GM18867 (cell line): Measurements from ENCODE around the gene SLC25A39.

Source experiments
- ATAC-seq: cut with Tn5 transposase; IDR thresholded peaks from one replicate; pipeline ENCODE4 v1.9.1; 2021; ENCODE audit warnings: mild to moderate bottlenecking, moderate library complexity; ENCODE audit not compliant: unreplicated experiment

SLC25A39 gene

DNA sequence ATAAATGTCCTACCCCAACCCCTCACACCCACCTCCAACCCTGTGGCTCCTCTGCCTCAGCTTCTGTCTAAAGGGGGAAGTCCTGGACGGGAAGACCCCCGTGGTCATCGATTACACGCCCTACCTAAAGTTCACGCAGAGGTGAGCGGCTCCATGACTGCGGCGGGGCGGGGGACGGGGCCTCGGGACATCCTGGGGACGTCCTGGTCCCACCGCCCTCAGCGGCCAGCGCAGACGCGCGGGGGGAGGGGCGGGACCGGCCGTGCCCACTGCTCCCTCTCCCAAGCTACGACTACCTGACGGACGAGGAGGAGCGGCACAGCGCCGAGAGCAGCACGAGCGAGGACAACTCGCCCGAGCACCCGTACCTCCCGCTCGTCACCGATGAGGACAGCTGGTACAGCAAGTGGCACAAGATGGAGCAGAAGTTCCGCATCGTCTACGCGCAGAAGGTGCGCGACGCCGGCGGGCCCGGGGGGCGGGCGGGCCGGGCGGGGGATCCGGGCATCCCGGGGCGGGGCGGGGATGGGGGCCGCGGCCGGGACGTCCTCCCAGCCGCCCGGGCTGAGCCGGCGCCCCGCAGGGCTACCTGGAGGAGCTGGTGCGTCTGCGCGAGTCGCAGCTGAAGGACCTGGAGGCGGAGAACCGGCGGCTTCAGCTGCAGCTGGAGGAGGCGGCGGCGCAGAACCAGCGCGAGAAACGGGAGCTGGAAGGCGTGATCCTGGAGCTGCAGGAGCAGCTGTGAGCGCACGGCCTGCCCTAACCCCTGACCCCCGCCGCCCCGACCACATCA lies 9.6 kb downstream of the SLC25A39 start:
- no peak for ATAC-seq

DNA sequence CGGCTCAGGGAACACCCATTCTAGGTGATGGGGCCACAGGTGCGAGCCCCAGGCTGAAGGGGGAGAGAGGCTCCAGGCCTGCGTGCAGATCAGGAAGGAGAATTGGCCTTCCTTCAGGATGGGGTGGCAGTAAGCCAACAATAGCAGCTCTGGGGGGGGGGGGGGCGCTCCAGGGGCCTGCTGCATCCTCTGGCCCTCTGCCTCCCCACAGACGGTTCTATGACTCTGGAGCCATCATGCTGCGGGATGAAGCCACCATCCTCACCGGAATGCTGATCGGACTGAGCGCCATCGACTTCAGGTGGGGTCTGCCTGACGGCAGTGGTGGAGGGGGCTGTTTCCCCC lies 10.1 kb downstream of the SLC25A39 start:
- ATAC-seq: no peak

GRCh38 chr17:44314031-44314430 lies 10.6 kb downstream of the SLC25A39 start:
- no peak for ATAC-seq

GRCh38 chr17:44312396-44313104 lies 12.1 kb downstream of the SLC25A39 start:
- ATAC-seq: no peak

GRCh38 chr17:44311562-44312181 lies 13.0 kb downstream of the SLC25A39 start:
- ATAC-seq: no peak

DNA sequence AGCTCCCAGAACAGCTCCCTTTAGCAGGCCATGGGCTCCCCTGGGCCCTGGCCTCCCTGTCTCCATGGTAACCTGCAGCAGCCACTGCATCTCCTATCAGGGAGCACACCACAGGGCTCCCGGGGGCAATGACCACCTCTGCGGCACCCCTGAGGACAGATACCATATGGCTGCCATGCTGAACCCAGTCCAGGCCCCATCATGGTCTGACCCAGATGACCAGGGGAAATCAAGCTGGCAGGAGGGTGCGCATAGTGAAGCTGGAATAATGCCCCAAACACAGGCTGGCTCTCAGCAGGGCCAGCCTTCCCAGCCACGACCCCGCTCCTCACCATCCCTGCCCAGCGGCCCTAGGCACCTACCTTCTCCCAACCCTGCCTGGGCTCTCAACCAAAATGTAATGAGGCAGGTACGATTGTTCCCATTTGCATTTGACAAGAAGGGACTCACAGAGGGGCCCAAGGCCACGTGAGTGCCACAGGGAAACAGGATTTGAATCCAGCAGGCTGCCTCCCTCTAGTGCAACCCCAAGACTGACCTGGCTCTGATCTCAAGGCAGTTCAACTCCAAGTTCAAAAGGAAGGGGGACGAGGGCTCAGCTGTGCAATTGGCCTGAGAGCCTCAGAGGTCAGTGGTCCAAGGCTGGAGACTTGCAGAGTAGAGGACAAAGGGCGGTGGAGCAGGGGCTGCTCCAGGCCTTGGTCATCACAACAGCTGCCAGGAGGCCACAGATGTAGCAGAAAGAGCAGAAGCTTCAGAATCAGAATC lies 13.8 kb downstream of the SLC25A39 start:
- no peak for ATAC-seq

DNA sequence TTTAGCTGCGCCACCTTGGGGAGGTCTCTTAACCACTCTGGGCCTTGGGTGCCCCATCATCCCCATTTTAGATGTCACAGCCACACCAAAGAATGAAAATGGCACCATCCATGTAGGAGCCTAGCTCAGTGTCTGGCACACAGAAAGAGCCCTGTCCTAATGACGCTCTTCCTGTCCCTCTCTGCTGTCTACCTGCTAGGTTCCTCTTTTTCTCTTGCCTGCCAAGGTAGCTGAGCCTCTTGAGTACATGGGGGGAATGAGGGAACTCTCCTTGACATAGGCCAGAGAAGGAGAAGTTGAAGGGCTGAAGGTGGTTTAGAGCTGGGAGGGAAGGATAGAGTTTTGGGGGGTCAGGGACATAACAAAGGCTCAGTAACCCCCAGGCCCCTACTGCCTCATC lies 14.4 kb downstream of the SLC25A39 start:
- no peak for ATAC-seq

DNA sequence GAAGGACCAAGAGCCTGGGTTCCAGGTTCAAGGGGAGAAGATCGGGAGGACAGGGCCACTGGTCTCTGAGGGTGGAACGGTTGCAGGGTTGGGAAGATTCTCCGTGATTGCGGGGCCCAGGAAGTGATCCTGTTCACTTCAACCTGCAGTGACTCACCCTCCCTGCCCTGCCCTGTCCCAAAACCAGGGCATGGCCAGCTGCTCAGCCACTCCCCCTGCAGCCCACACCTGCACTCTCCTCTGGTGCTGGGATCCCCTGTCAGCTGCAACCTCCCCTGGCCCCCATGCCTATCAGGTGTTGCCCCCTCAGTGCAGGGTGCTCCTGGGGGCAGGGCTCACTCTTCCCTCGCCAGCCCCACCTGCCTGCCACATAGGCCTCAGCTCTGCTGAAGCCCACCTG lies 15.2 kb downstream of the SLC25A39 start:
- ATAC-seq: no peak

DNA sequence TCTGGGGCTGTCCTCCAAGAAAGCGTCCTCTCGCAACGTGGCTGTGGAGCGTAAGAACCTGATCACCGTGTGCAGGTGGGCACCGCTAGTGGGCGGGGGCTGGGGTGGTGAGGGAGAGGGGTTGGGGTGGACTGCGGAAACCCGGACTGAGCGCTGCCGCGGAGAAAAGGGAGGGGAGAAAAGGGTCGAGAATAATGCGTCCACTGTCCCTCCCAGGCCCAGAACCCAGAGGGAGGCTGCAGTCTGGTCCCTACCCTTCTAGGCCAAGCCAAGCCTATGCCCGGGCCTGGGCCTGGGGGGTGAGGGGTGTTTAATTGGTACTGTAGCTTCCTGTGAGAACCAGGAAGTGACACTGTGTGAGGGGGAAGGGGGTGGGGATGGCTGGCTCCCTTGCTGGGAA lies 15.8 kb downstream of the SLC25A39 start:
- ATAC-seq: no peak

DNA sequence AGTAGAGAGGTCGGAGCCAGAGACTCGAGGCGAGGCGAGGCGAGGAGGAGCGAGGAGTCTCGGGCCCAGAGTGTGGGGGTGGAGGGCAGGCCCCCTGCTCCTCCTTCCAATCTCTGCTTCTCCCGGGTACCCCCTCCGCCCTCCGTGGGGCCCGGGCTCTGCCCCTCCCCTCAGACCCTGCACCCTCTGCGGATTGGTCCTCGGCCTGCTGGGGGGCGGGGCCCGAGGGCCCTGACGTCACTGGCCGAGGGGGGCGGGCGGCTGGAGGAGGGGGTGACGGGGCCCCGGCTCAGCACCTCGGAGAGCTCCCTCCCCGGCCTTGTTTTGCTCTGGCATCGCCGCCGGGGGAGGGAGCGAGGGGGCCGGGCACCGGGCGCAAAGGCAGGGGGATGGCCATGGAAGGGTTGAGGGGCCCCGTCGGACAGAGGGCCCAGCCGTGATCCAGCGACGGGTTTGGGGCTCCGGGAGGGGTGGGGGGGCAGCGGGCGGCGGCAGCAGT lies 16.3 kb downstream of the SLC25A39 start, which contains the start of gene RUNDC3A:
Gene RUNDC3A, plus strand, starts transcription at position 282 of the 499 bp plus-strand sequence. CDS start 232 bp downstream, outside the sequence.
- ATAC-seq: no peak

- no peak for ATAC-seq
Observed at GRCh38 chr17:44307387-44308186, 17.0 kb downstream of the SLC25A39 start.

GRCh38 chr17:44304651-44305050 lies 20.0 kb downstream of the SLC25A39 start:
- ATAC-seq: no peak

GRCh38 chr17:44297975-44298374 lies 26.6 kb downstream of the SLC25A39 start:
- no peak for ATAC-seq

- ATAC-seq: no peak
Observed at GRCh38 chr17:44293509-44294226, 31.0 kb downstream of the SLC25A39 start.

DNA sequence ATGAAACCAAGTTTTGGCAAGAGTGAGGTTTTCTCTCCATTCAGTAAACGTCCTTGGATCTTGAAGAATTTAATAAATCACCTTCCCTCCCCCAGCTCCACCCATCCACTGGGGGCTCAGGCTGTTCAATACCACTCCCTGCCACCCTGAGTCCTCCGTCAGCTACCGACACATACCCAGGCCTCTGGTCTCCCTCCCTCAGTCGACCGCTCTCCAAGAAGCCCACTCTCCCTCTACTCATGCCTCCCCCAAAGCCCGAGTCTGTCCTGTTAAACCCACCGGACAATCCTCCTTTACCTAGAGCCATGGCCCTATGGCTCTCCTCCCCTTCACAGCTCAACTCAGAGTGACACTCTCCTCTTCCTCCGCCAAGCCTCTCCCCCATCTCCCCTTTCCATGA lies 37.0 kb downstream of the SLC25A39 start:
- ATAC-seq: no peak

DNA sequence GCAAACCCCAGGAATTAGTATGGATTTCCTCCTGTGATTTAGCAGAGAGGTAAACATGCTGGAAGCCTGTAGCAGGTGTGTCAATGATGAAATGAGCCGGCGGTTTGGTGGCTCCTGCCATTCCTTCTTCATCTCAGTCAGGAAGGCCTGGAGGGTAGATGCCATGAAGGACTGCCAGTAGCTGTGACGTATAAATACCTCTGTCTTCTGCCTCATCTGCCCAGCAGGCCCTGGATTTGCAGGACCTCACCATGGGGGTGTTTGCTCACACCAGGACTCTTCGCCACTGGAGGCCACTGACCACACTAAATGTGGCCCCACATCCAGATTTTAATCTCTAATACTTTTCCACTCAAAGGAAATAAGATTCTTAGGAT lies 40.6 kb downstream of the SLC25A39 start:
- no peak for ATAC-seq

- ATAC-seq: no peak
Observed at GRCh38 chr17:44283344-44284023, 41.1 kb downstream of the SLC25A39 start.

DNA sequence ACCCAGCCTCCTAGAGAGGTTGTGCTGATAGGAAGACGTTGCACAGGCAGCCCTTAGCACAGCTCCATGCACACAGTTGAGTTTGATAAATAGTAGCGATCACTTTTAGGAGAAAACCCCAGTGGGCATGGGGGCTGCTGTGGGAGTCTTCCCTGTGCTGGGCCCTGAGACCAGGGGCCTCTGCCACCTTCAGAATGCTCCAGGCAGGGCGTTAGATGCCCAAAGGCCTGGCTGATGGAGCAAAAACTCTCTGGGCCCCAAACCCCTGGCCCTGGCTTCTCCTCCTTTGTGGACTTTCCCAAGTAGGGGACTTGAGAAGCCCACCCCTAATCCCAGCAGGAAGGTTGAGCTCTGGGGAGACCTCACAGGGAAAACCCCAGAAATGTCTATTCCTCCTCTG lies 42.4 kb downstream of the SLC25A39 start:
- ATAC-seq: no peak

GRCh38 chr17:44281570-44281969 lies 43.1 kb downstream of the SLC25A39 start:
- no peak for ATAC-seq
